ENCODE data around the gene SERPINE1.
"Not testable (repeated sequence)": the region's sequence is repeated elsewhere in the genome, so short reads cannot be mapped to it uniquely, and the experiment has no call there.

Gene SERPINE1

DNA sequence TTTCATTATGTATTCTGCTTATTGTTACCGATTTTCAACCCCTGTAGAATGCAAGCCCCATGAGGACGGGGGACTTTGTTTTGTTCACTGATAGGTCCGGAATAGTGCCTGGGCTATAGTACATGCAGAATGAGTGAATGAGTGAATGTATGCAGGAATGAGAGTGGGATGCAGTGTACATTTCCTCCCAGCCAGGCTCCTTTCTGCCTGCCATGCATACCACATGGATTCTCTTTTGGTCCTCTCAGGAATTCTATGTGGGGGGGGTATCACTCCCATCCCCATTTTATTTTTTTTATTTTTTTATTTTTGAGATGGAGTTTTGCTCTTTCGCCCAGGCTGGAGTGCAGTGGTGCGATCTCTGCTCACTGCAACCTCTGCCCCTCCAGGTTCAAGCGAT, 24.9 kb upstream of the SERPINE1 start:
- DNase-seq (ENCODE audit: low spot score), result no peak

DNA sequence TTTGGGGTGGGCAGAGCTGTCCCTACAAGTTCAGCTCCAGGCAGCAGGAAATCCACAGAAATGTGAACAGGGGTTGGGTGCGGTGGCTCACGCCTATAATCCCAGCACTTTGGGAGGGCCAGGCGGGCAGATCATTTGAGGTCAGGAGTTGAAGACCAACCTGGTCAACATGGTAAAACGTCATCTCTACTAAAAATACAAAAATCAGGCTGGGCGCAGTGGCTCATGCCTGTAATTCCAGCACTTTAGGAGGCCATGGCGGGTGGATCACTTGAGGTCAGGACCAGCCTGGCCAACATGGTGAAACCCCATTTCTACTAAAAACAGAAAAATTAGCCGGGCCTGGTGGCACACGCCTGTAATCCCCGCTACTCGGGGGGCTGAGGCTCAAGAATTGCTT, 23.2 kb upstream of the SERPINE1 start:
- DNase-seq (ENCODE audit: low spot score), result not testable (repeated sequence)

DNA sequence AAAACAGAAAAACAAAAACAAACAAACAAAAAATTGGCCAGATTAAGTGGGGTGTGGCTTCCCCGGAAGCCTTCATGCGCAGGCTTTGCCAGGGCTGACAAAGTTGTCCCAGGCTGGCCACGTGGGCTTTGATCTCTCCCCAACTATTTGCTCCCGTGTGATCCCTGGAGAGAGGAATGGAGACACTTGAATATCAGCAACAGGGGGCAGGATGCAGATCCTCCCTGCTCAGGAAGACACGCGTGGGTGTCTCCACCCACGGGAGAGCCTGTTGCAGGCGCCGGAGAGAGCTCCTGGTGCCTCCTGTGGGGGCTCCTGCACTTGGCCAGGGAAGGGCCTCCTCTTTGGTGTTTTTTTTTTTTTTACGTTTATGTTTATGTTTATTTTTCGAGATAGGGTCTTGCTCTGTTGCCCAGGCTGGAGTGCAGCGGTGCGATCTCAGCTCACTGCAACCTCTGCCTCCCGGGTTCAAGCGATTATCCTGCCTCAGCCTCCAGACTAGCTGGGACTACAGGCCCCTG, 22.7 kb upstream of the SERPINE1 start:
- DNase-seq (ENCODE audit: low spot score), result no peak

DNA sequence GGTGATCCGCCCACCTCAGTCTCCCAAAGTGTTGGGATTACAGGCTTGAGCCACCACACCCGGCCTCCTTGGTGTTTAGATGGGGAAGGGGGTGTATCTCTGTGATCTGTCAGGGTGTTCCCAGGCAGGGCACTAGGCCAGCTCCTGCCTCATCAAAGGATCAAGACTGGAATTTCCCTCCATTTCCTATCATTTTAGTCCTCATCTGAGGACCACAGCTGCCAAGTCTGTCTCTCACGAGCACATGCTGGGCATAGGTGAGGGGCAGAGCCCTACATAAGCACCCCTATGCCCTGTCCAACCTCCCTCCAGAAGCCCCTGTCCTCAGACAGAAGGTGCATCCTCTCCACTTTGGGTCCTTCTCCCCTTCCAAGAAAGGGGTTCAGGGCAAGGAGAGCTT, 22.1 kb upstream of the SERPINE1 start:
- DNase-seq (ENCODE audit: low spot score), result no peak

DNA sequence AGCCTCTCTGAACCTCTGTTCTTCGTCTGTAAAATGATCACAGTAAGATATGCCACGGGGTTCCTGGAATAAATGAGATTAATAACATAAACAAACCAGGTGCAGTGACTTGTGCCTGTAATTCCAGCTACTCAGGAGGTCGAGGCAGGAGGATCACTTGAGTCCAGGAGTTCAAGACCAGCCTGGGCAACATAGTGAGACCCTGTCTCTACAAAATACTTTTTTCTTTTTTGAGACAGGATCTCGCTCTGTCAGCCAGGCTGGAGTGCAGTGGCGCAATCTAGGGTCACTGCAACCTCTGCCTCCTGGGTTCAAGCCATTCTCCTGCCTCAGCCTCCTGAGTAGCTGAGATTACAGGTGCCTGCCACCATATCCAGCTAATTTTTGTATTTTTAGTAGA, 21.7 kb upstream of the SERPINE1 start:
- not testable (repeated sequence) for DNase-seq (ENCODE audit: low spot score)

DNA sequence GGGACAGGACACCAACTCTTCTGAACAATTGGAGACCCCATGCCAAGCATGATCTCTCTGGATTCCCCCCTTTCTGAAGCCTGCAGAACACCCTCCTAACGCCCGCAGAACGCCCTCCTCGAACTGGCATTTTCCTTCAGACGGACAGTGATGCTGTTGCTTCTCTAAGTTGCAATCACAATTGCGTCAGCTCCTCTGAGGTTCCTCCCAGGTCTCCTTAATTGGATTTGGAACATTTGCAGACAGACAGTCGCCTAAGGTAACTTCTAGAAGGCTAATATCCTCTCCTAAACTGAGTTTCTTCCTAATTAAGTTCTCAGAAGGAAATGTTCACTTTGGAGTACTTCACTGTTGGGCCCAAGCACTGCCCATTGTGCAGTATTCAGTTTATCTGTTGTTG, 20.5 kb upstream of the SERPINE1 start:
- DNase-seq (ENCODE audit: low spot score), result no peak

DNA sequence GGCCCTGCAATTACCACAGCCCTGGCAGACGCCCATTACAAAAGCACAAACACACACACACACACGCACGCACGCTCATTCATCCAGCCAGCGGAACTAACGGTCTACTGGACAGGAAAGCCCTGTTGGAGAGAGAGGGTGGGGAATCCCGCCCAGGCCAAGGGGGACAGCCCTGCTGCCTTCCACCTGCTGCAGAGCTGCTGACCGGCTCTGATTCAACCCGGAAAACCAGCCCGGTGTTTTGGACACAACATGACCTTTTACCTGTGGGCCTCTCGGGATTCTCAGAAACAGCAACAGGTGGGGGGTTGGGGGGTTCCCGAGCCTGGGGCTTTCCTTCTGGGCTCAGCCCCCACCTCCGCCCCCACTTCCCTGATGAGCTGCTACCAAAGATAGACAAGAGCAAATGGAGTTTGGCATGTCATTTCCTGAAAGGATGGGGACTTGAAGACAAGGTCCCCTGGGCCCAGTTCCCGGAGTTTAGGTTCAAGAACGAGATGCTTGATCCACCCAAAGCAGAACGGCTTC, 18.5 kb upstream of the SERPINE1 start:
- no peak for DNase-seq (ENCODE audit: low spot score)

DNA sequence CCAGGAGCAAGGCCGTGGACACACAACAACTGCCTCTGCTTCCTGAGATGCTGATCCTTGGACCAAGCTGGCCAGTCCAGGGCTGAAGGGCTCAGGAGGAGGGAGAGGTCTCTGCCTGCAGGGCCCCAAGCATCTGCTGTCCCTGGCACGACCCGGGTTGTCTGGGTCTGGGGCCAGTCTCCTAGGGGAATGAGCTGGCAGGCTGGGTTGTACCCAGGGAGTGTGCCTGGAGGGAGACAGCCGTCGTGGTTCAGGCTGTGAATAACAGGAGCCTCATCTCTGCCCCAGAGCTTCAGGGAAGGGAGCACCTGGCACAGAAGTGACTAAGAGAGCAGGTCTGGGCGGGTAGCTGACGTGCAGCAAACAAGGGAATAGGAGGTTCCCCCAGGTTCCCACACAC, 17.9 kb upstream of the SERPINE1 start:
- no peak for DNase-seq (ENCODE audit: low spot score)

DNA sequence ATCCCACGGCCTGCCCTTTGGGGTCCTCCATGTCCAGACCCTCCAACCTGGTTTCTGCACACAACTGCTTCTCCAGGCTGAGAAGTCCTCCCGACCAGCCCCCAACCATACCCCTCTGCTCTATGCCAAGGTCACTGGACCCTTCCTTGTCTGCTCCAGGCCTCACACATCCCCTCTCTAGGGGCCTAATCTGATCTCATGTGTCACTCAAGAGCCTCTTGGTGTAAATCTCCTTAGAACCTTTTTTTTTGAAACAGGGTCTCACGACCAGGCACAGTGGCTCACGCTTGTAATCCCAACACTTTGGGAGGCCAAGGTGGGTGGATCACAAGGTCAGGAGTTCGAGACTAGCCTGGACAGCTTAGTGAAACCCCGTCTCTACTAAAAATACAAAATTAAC, 17.5 kb upstream of the SERPINE1 start:
- no peak for DNase-seq (ENCODE audit: low spot score)

DNA sequence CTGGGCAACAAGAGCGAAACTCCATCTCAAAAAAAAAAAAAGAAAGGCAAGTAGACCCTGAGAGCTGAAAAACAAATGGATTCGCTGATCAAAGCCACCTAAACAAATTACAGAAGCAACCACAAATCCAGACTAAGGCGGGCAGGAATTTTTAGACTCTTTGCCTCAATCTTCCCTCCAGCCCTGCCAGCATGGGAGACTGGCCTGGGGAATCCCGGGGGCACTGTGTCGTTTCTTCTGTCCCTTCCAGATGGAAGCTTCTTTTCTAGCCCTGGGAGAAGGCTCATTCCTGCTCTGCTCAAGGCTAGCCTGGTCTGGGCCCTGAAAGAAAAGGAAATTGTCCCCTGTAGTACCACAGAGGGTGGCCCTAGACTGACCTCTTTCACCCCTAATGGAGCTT, 15.6 kb upstream of the SERPINE1 start:
- DNase-seq (ENCODE audit: low spot score), result no peak

DNA sequence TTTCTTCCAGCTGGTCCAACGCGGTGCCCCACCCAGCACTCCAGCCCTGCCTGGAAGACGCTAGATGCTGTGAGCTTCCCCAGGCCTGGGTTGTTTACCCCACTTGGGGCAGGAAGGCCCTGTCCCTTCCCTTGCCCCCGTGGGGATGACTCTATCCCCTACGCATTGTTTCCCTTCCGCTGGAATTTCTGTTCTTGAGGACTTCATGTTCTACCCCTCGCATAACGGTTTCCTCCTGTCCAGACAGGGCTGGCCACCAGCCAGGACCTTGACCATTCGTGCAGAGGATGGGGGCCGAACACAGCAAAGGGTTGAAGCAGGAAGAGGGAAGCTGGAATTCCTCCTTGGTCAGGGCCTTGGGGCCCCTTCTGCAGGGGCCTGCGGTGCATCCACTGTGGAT, 14.7 kb upstream of the SERPINE1 start:
- no peak for DNase-seq (ENCODE audit: low spot score)

DNA sequence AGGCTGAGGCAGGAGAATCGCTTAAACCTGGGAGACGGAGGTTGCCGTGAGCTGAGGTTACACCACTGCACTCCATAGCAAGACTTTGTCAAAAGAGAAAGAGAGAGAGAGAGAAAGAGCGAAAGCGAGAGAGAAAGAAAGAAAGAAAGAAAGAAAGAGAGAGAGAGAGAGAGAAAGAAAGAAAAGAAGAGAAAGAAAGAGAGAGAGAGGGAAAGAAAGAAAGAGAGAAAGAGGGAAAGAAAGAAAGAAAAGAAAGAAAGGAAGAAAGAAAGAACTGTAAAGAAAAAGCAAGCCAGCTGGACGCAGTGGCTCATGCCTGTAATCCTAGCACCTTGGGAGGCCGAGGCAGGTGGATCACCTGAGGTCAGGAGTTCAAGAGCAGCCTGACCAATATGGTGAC, 13.8 kb upstream of the SERPINE1 start:
- not testable (repeated sequence) for DNase-seq (ENCODE audit: low spot score)

DNA sequence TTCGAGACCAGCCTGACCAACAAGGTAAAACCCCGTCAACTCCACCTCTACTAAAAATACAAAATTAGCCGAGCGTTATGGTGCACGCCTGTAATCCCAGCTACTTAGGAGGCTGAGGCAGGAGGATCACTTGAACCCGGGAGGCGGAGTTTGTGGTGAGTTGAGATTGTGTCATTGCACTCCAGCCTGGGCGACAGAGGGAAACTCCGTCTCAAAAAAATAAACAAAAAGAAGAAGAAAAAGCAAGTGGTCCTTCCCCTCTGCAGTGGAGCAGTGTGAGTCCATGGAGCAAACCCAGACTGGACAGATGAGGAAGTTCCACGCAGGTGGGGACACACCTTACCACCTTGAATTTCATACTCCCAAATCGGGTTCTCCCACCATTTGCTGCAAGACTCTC, 13.1 kb upstream of the SERPINE1 start:
- no peak for DNase-seq (ENCODE audit: low spot score)

DNA sequence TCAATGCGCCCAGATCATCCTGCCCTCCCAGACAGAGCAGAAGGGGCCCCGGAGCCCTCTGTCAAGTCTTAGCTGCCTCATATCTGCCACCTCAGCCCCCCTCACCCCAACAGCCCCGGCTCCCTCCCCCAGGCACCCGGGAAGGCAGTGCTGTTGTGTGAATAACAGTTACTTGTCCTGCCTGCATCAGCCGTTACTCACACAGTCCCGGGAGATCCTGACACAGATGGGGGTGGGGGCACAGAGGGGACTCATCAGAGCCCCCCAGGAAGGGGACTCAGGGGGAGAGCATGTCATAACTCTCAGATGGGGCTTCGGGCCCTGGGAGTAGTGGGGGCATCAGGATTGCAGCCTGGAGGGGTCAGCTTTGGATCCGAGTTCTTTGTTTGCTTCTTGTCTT, 12.4 kb upstream of the SERPINE1 start:
- no peak for DNase-seq (ENCODE audit: low spot score)

DNA sequence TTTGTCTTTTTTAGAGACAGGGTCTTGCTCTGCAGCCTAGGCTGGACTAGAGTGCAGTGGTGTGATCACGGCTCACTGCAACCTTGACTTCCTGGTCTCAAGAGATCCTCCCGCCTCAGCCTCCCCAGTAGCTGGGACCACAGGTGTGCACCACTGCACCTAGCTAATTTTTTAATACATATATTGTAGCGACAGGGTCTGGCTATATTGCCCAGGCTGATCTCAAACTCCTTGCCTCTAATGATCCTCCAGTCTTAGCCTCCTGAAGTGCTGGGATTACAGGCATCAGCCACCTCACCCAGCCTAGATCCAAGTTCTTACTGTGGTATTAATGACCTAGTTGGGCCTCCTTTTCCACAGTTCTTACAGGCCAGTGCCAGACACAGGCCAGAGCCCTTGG, 11.7 kb upstream of the SERPINE1 start:
- no peak for DNase-seq (ENCODE audit: low spot score)

DNA sequence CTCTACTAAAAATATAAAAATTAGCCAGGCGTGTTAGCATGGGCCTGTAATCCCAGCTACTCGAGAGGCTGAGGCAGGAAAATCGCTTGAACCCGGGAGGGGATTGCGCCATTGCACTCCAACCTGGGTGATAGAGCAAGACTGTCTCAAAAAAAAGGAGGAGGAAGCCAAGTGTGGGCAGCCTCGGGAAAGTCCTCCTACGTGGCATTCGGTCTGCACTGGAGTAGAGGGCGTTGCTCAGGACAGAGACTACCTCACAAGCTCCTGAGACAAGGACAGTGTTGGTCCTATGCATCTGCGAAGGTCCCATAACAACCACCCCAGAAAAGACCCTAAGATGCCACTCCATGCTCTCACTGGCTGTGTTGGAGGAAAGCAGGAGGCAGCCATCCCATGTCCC, 10.0 kb upstream of the SERPINE1 start:
- DNase-seq (ENCODE audit: low spot score), result no peak

DNA sequence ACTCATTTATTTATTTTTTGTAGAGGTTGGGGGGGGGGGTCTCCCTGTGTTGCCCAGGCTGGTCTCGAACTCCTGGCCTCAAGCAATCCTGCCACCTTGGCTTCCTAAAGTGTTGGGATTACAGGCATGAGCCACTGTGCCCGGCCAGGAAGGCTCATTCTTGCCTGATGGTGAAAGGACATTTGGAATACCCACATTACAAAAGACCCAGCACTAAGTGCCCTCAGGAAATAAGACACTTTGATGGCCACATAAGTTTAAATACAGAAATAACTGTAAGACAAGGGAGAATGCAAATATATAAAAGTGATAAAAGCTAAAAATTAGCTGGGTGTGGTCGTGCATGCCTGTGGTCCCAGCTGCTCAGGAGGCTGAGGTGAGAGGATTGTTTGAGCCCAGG, 8.0 kb upstream of the SERPINE1 start:
- DNase-seq (ENCODE audit: low spot score), result no peak

DNA sequence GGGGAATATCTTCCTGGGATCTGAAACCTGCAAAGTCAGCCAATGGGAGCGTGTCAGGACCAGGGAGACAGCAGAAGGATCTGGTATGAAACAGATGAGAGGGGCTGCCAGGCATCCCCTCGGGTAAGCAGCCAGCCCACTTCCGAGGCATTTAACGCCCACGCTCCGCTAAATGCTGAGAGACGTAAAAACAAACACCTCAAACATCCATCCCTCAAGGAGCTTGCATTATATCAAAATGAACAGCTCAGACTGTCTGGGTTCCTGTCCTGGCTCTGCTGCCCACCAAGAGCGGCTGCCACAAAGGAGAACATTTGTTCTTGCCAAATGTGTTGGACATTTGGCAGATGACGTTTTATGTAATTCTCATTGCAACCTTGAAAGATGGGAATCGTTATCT, 7.0 kb upstream of the SERPINE1 start:
- no peak for DNase-seq (ENCODE audit: low spot score)

DNA sequence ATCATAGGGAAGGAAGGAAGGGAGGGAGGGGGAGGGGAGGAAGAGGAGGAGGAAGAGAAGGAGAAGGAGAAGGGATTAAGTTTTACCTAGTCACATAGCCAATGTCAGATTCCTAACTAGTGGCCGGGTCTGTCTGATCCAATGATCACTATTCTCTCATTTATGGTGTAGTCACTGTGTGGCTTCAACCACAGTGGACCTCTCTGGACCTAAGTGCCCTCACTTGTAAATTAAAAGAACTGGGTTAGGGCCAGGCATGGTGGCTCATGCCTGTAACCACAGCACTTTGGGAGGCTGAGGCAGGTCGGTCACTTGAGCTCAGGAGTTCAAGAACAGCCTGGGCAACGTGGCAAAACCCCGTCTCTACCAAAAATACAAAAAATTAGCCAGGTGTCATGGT, 6.6 kb upstream of the SERPINE1 start:
- no peak for DNase-seq (ENCODE audit: low spot score)

DNA sequence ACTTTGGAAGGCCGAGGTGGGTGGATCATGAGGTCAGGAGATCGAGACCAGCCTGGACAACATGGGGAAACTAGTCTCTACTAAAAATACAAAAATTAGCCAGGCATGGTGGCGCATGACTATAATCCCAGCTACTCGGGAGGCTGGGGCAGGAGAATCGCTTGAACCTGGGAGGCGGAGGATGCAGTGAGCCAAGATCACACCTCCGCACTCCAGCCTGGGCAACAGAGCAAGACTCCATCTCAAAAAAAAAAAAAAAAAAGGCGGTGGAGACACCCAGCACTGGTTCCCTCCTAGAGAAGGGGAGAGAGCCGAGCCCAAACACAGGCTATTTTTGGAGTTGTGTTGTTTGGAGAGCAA, 5.3 kb upstream of the SERPINE1 start:
- not testable (repeated sequence) for DNase-seq (ENCODE audit: low spot score)

DNA sequence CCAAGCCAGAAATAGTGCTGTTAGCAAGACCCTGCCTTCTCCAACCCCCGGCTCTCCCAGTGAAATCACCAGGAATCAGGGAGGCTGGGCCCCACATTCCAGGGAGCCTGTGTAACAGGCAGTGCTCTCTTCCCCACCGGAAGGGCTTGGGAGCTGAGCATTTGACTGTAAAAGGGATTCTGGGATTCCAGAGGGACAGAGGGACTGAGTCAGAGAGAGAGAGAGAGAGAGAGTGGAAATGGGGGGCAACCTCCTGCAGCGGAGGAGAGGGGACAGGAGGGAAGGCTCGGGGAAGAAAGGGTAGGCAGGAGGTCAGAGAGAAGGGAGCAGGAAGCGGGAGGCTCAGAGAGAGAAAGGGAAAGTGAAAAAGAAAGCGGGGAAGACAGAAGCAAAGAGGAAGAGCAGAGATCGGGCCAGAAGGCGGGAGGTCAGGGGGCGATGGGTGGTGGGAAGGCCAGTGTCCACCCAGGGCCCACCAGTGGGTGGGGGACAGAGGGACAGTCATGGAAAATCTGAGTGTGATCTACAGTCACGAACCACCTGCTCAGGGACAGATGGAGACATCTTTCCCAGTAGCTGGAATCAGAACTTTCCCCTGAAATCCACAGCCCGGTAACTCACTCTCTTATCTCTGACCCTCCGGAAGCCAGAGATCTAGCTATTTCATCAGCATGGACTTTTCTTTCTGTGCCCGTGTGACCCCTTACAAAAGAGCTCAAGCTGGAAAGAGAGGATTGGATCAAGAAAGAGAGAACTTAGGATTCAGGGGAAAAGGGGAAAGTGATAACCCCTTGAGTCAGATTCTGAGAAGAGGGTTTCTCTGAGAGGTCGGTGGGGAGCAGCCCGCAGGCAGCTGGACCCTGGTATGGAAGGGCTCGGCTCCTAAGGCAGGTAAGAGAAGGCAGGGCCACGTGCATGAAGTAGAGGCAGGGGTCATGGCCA, 4.6 kb upstream of the SERPINE1 start:
- peak; percentile 84 for DNase-seq (ENCODE audit: low spot score)

DNA sequence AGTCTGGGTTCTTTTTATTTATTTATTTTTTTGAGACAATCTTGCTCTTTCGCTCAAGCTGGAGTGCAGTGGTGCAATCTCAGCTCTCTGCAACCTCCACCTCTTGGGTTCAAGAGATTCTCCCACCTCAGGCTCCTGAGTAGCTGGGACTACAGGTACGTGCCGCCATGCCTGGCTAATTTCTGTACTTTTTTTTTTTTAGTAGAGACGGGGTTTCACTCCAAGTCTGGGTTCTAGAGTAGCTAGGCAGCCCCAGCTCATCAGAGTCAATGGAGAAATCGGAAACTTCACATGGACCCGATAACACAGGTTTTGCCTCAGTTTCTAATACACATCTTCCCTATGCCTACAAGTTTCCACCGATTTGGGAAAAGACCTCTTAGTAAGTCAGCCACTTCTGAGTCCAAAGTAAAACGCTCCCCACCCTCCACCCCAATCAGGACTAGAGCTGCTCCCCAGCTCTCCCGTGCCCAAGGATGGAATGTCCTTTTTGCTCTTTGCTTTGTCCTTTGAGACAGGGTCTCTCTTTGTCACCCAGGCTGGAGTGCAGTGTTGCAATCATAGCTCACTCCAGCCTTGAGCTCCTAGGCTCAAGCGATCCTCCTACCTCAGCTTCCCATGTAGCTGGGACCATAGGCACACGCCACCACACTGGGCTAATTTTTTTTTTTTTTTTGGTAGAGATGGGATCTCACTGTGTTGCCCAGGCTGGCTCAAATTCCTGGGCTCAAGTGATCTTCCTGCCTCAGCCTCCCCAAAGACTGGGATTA, 3.8 kb upstream of the SERPINE1 start:
- DNase-seq (ENCODE audit: low spot score), result no peak

DNA sequence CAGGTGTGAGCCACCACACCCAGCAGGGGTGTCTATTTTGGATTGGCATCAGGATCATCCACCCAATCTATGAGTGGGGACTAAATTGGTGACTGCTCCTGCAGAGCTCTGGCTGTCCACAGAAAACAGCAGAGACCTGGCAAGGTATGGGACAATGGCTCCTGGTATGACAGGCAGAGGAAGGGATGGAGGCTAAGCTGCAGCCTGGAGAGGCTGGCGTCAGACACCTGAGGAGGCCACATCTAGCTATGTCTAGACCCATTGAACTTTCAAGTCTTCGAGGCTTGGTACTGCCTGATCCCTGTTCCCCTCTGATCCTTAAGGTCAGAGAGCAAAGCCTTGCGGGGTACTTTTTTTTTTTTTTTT, 3.2 kb upstream of the SERPINE1 start:
- DNase-seq (ENCODE audit: low spot score), result no peak

All from AG08396 (cell line).